Lung (tissue), 12 donors: ENCODE data around the gene NFIB. TPM values are rescaled to one million over a fixed set of nuclear protein-coding genes. Genes with fewer than 3 reads are reported as not detected.

ENCODE experiments used
- ATAC-seq: fragments of 200-7000 bp; cut with Tn5 transposase; one replicate; pipeline ENCODE4 v1.9.1; 2020; ENCODE audit warnings: moderate number of reproducible peaks; ENCODE audit not compliant: insufficient read depth, low FRiP score
- DNase-seq, 3 donors: peaks; one replicate each; pipeline ENCODE4 v3.0.0-alpha.2; 2013 to 2017
- H3K27ac ChIP-seq, 2 donors: one replicate each; pipeline ENCODE4 v1.5.1; 2013; ENCODE audit warnings: mild to moderate bottlenecking in 2 of 2, moderate library complexity in 2 of 2, control low read depth in 1 of 2, inconsistent platforms in 1 of 2, low read depth in 1 of 2, low read length in 1 of 2
- H3K27me3 ChIP-seq, 3 donors: one replicate each; pipeline ENCODE4 v1.5.1; 2013; ENCODE audit warnings: low read length in 2 of 3; ENCODE audit not compliant: control insufficient read depth in 3 of 3, insufficient read depth in 3 of 3
- H3K36me3 ChIP-seq, 4 donors: one replicate each; pipeline ENCODE4 v1.5.1; 2013; ENCODE audit warnings: low read length in 4 of 4, mild to moderate bottlenecking in 1 of 4, moderate library complexity in 1 of 4; ENCODE audit not compliant: control insufficient read depth in 4 of 4, insufficient read depth in 4 of 4
- H3K4me1 ChIP-seq, 5 donors: one replicate each; pipeline ENCODE4 v1.5.1; 2013; ENCODE audit warnings: low read length in 5 of 5, mild to moderate bottlenecking in 2 of 5, moderate library complexity in 1 of 5; ENCODE audit not compliant: control insufficient read depth in 5 of 5, insufficient read depth in 5 of 5
- H3K4me3 ChIP-seq: one replicate; pipeline ENCODE4 v1.5.1; 2013; ENCODE audit warnings: mild to moderate bottlenecking, control low read depth, moderate library complexity
- H3K9ac ChIP-seq, 2 donors: one replicate each; pipeline ENCODE4 v1.5.1; 2013; ENCODE audit warnings: low read length in 2 of 2, control low read depth in 1 of 2; ENCODE audit not compliant: insufficient read depth in 1 of 2
- H3K9me3 ChIP-seq, 4 donors: one replicate each; pipeline ENCODE4 v1.5.1; 2013; ENCODE audit warnings: low read length in 3 of 4, mild to moderate bottlenecking in 1 of 4, moderate library complexity in 1 of 4; ENCODE audit not compliant: control insufficient read depth in 4 of 4, insufficient read depth in 3 of 4
- CTCF ChIP-seq: IDR thresholded peaks from 2 replicates; pipeline ENCODE4 v1.5.1; 2012; ENCODE audit warnings: mild to moderate bottlenecking; ENCODE audit errors: control extremely low read depth, extremely low read depth
- WGBS, 2 donors: extraction: QIAGEN DNeasy Blood & Tissue Kit; methylation state at CpG; one replicate each; pipeline ENCODE4 v1.1.7; 2013; 5-methylcytosine and 5-hydroxymethylcytosine counted together
- polyA plus RNA-seq, 2 donors: library from polyadenylated mRNA; stranded (reverse); fragments of 200-250 nt; gene quantifications; one replicate each; pipeline ENCODE4 v1.2.1, GENCODE V29; 2013
- total RNA-seq, 2 donors: library from RNA; depleted of rRNA in 1 of 2; stranded (reverse); fragments of >200 nt in 1 of 2; gene quantifications; one replicate each; pipeline ENCODE4 v1.2.1, GENCODE V29; 2014 to 2021
- donor health status: control.
- donor health status: control.
- donor health status: Bipolar disorder and iron deficiency.
- donor health status: healthy.
- donor health status: DM: yes; HTN: yes; CAD: no.

NFIB gene
- total and polyA plus RNA-seq, 4 donors, result 7.3 to 189 (median 51.0) TPM

GRCh38 chr9:14323083-14323971, 9.4 kb upstream of the NFIB start:
- no peak for TF ChIP-seq CTCF
- Histone ChIP-seq H3K36me3 (no peaks in the 10 kb centered on the region), H3K4me3 (peak overlapping the region; percentile 79), H3K9ac (peak overlapping the region; percentile 65 to 92), H3K4me1 (peaks cover 0 to 43% (median 13%) of the 10 kb centered on the region in 5 donors), H3K9me3 (no peaks in the 10 kb centered on the region), H3K27ac (peak overlapping the region; percentile 98), H3K27me3 (no peaks in the 10 kb centered on the region)
- ATAC-seq, result no peak
- peak in 2 of 3 donors; percentile 63 to 88 for DNase-seq
- 19 to 32% methylated on average over 17 of the region's 17 CpGs for WGBS, 2 donors

- 0% methylated on average over 70 to 98 of the region's 98 CpGs for WGBS, 2 donors
- peak; percentile 2 for TF ChIP-seq CTCF
These were observed 8.5 kb upstream of the NFIB start for GRCh38 chr9:14322211-14323082.

GRCh38 chr9:14321517-14322130, 7.7 kb upstream of the NFIB start:
- ATAC-seq, result no peak
- peaks cover 3 to 51% (median 23%) of the 10 kb centered on the region in 5 donors for H3K4me1 ChIP-seq
- H3K36me3 ChIP-seq, result no peaks in the 10 kb centered on the region
- TF ChIP-seq CTCF, result no peak
- peak in 2 of 3 donors; percentile 65 to 78 for DNase-seq
- peak overlapping the region; percentile 98 for H3K27ac ChIP-seq
- peak overlapping the region; percentile 82 to 91 for H3K9ac ChIP-seq
- 9 to 20% methylated on average over 9 of the region's 9 CpGs for WGBS, 2 donors
- H3K4me3 ChIP-seq, result peak overlapping the region; percentile 73
- no peaks in the 10 kb centered on the region for H3K27me3 ChIP-seq
- H3K9me3 ChIP-seq, result no peaks in the 10 kb centered on the region

More at GRCh38 chr9:14322211-14323082, 8.5 kb upstream of the NFIB start:
- Histone ChIP-seq H3K4me3 (peak overlapping the region; percentile 79), H3K9ac (peak overlapping the region; percentile 82 to 92), H3K36me3 (no peaks in the 10 kb centered on the region), H3K27me3 (no peaks in the 10 kb centered on the region), H3K4me1 (peaks cover 1 to 49% (median 22%) of the 10 kb centered on the region in 5 donors), H3K27ac (peak overlapping the region; percentile 98), H3K9me3 (no peaks in the 10 kb centered on the region)
- DNase-seq (peak; percentile 97 to 98 (median 97)), ATAC-seq (peak; percentile 93)
